ENCODE measurements around the gene CYP2A6.

The CYP2A6 gene

GRCh38 chr19:40802300-40803169 lies 47.7 kb downstream of the CYP2A6 start:
- DNase-seq (ENCODE audit: low read depth), result no peak

GRCh38 chr19:40801426-40802299 lies 48.6 kb downstream of the CYP2A6 start:
- no peak for DNase-seq (ENCODE audit: low read depth)

- DNase-seq (ENCODE audit: low read depth), result no peak
Observed at GRCh38 chr19:40800997-40801377, 49.3 kb downstream of the CYP2A6 start.

GRCh38 chr19:40800339-40800996 lies 49.8 kb downstream of the CYP2A6 start:
- DNase-seq (ENCODE audit: low read depth), result no peak

- DNase-seq (ENCODE audit: low read depth), result no peak
Observed at GRCh38 chr19:40799558-40800338, 50.5 kb downstream of the CYP2A6 start.

- peak; percentile 100 for DNase-seq (ENCODE audit: low read depth)
Observed at GRCh38 chr19:40798683-40799557, 51.3 kb downstream of the CYP2A6 start, which contains the start of gene EGLN2. EGLN2 (plus strand) TSS chr19:40799191; CDS start chr19:40800573, 1,382 bp downstream.

- no peak for DNase-seq (ENCODE audit: low read depth)
Observed at GRCh38 chr19:40797963-40798682, 52.1 kb downstream of the CYP2A6 start.

GRCh38 chr19:40797166-40797962 lies 52.9 kb downstream of the CYP2A6 start:
- no peak for DNase-seq (ENCODE audit: low read depth)

All from stimulated activated CD4-positive, alpha-beta T cell treated with anti-CD3 and anti-CD28 coated beads, Interleukin-2, amount 100 ng/mL, for 4 hours (primary cell).